MM.1S (cell line): ENCODE measurements around the gene RBKS.

ENCODE experiments used
- DNase-seq: peaks from one replicate; pipeline ENCODE4 v3.0.0-alpha.2; 2015
- H2AFZ ChIP-seq: fragments of 300-600 bp; sonication (generic); 2 replicates; pipeline ENCODE4 v1.6.0; 2016; ENCODE audit warnings: antibody characterized with exemption, low read length
- H3F3A ChIP-seq: fragments of 300-600 bp; sonication (generic); 2 replicates; pipeline ENCODE4 v1.6.1; 2016; ENCODE audit warnings: mild to moderate bottlenecking, antibody characterized with exemption, low read length, moderate library complexity, mixed read lengths; ENCODE audit not compliant: insufficient read depth
- H3K27ac ChIP-seq: fragments of 300-600 bp; sonication (generic); 2 replicates; pipeline ENCODE4 v1.5.1; 2016; ENCODE audit warnings: mild to moderate bottlenecking, low read length
- H3K27me3 ChIP-seq: fragments of 300-600 bp; sonication (generic); replicated peaks from 2 replicates; pipeline ENCODE4 v1.6.0; 2016; ENCODE audit warnings: low read length; ENCODE audit not compliant: insufficient read depth
- H3K36me3 ChIP-seq: fragments of 300-600 bp; sonication (generic); replicated peaks from 2 replicates; pipeline ENCODE4 v1.6.1; 2016; ENCODE audit warnings: mild to moderate bottlenecking, low read length, mixed read lengths; ENCODE audit not compliant: insufficient read depth
- H3K4me1 ChIP-seq: fragments of 300-600 bp; sonication (generic); 2 replicates; pipeline ENCODE4 v1.6.1; 2016; ENCODE audit warnings: low read length, mixed read lengths
- H3K4me2 ChIP-seq: fragments of 300-600 bp; sonication (generic); 2 replicates; pipeline ENCODE4 v1.6.0; 2016; ENCODE audit warnings: low read depth, low read length
- H3K4me3 ChIP-seq: fragments of 300-600 bp; sonication (generic); 2 replicates; pipeline ENCODE4 v1.5.1; 2016; ENCODE audit warnings: low read length, mixed read lengths
- H3K79me2 ChIP-seq: fragments of 300-600 bp; sonication (generic); 2 replicates; pipeline ENCODE4 v1.6.1; 2016; ENCODE audit warnings: mixed run types, low read length, mixed read lengths
- H3K9ac ChIP-seq: fragments of 300-600 bp; sonication (generic); 2 replicates; pipeline ENCODE4 v1.6.1; 2016; ENCODE audit warnings: low read length, mixed read lengths
- H3K9me2 ChIP-seq: fragments of 300-600 bp; sonication (generic); replicated peaks from 2 replicates; pipeline ENCODE4 v1.6.1; 2016; ENCODE audit warnings: mild to moderate bottlenecking, low read length, mixed read lengths; ENCODE audit not compliant: insufficient read depth
- H3K9me3 ChIP-seq: fragments of 300-600 bp; sonication (generic); replicated peaks from 2 replicates; pipeline ENCODE4 v1.6.1; 2016; ENCODE audit warnings: mild to moderate bottlenecking, low read length, mixed read lengths; ENCODE audit not compliant: insufficient read depth
- H4K20me1 ChIP-seq: fragments of 300-600 bp; sonication (generic); 2 replicates; pipeline ENCODE4 v1.6.1; 2016; ENCODE audit warnings: mild to moderate bottlenecking, low read length, moderate library complexity, mixed read lengths; ENCODE audit not compliant: insufficient read depth
- CTCF ChIP-seq: fragments of 300-600 bp; sonication (generic); IDR thresholded peaks from 2 replicates; pipeline ENCODE4 v1.5.1; 2016; ENCODE audit warnings: antibody characterized with exemption, low read length, mixed read lengths
- EZH2 ChIP-seq: fragments of 300-600 bp; sonication (generic); optimal IDR thresholded peaks from 2 replicates; pipeline ENCODE3; 2017; ENCODE audit warnings: low read depth, mild to moderate bottlenecking, antibody characterized with exemption, low read length, mixed read lengths
- EZH2phosphoT487 ChIP-seq: fragments of 300-600 bp; sonication (generic); IDR thresholded peaks from 2 replicates; pipeline ENCODE4 v1.6.1; 2018; ENCODE audit warnings: antibody characterized with exemption, low read length

Gene RBKS

DNA sequence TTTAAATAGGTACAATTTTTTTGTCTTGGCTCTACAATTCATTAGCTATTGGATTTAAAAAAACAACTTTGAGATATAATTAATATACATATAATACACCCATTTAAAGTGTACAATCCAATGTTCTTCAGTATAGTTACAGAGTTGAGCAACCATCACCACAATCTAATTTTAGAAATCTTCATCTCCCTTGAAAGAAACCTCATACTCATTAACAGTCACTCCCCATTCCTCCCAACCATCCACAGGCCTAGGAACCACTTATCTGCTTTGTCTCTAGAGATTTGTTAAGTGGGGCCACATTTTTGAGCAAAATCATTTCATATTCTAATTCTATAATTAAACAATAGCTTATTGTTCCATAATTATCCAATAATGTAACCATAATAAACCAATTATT, 86.0 kb downstream of the RBKS start:
- Histone ChIP-seq H3K79me2 (no peaks in the 10 kb centered on the region), H2AFZ (no peak overlapping the region), H3K9me2 (no peaks in the 10 kb centered on the region), H4K20me1 (no peaks in the 10 kb centered on the region), H3K9me3 (no peaks in the 10 kb centered on the region), H3K4me1 (no peaks in the 10 kb centered on the region), H3K27ac (no peak overlapping the region), H3K27me3 (no peaks in the 10 kb centered on the region), H3F3A (no peaks in the 10 kb centered on the region), H3K4me2 (no peak overlapping the region), H3K36me3 (no peaks in the 10 kb centered on the region), H3K4me3 (no peak overlapping the region), H3K9ac (no peak overlapping the region)
- no peak for DNase-seq
- TF ChIP-seq CTCF (no peak), EZH2phosphoT487 (no peak), EZH2 (no peak)

DNA sequence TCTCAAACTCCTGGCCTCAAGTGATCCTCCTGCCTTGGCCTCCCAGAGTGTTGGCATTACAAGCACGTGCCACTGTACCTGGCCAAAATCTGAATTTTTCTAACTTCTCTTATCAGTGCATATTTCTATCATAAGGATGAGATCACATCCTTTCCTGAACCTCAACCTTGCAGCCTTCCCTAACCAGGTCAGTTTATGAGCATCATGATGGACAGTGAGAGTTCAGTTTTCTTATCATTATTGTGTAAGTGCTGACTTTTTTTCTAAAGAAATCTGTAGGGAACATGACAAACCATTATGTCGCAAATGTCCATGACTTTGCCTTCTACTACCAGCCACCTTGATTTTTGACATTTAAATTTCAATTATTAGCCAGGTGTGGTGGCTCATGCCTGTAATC, 87.1 kb downstream of the RBKS start:
- DNase-seq = no peak
- Histone ChIP-seq H3K4me1 (no peaks in the 10 kb centered on the region), H3K4me2 (no peak overlapping the region), H3K79me2 (no peaks in the 10 kb centered on the region), H3K4me3 (no peak overlapping the region), H2AFZ (no peak overlapping the region), H3K9me2 (no peaks in the 10 kb centered on the region), H3K27me3 (no peaks in the 10 kb centered on the region), H3K9me3 (no peaks in the 10 kb centered on the region), H4K20me1 (no peaks in the 10 kb centered on the region), H3F3A (no peaks in the 10 kb centered on the region), H3K9ac (no peak overlapping the region), H3K36me3 (no peaks in the 10 kb centered on the region), H3K27ac (no peak overlapping the region)
- no peak for TF ChIP-seq EZH2
- TF ChIP-seq EZH2phosphoT487 = no peak
- no peak for TF ChIP-seq CTCF

GRCh38 chr2:27802547-27802946, 87.6 kb downstream of the RBKS start:
- Histone ChIP-seq H3K4me1 (no peaks in the 10 kb centered on the region), H3K79me2 (no peaks in the 10 kb centered on the region)

More at GRCh38 chr2:27802547-27802946, 87.6 kb downstream of the RBKS start:
- no peaks in the 10 kb centered on the region for H4K20me1 ChIP-seq
- H3K9me2 ChIP-seq = no peaks in the 10 kb centered on the region
- no peak overlapping the region for H3K27ac ChIP-seq
- DNase-seq = no peak
- TF ChIP-seq EZH2 (no peak), CTCF (no peak), EZH2phosphoT487 (no peak)
- no peak overlapping the region for H3K9ac ChIP-seq
- no peaks in the 10 kb centered on the region for H3F3A ChIP-seq
- no peaks in the 10 kb centered on the region for H3K9me3 ChIP-seq
- H2AFZ ChIP-seq = no peak overlapping the region
- no peaks in the 10 kb centered on the region for H3K36me3 ChIP-seq
- no peak overlapping the region for H3K4me2 ChIP-seq
- no peaks in the 10 kb centered on the region for H3K27me3 ChIP-seq
- no peak overlapping the region for H3K4me3 ChIP-seq
